ENCODE results near the gene C16orf54. TPM values are rescaled to one million over a fixed set of nuclear protein-coding genes. Genes with fewer than 3 reads are reported as not detected.
"Not testable (repeated sequence)": the region's sequence is repeated elsewhere in the genome, so short reads cannot be mapped to it uniquely, and the experiment has no call there.

The C16orf54 gene
- total and polyA plus RNA-seq, 2 donors (not counting 3 experiments of a cell fraction or from before 2014, with no cell fraction given), result not detected

- Histone ChIP-seq H4K20me1 (replicated peaks; ENCODE audit: control insufficient read depth, extremely low read depth, insufficient read depth, low read length) (no peaks in the 10 kb centered on the region), H3K9me3 (replicated peaks; ENCODE audit: control insufficient read depth, insufficient read depth, low read length) (no peaks in the 10 kb centered on the region), H2AFZ (ENCODE audit: low read depth, low read length) (no peak overlapping the region), H3K9ac (replicated peaks; ENCODE audit: extremely low read depth, insufficient read depth, low read length) (no peak overlapping the region), H3K4me2 (ENCODE audit: insufficient read depth, low read length) (no peak overlapping the region), H3K4me3 (replicated peaks in 1 of 3; ENCODE audit: insufficient read depth in 1 of 3, low read depth in 1 of 3, low read length in 3 of 3) (no peak overlapping the region), H3K4me1 (ENCODE audit: control insufficient read depth, extremely low read depth, insufficient read depth, low read length) (no peaks in the 10 kb centered on the region), H3K36me3 (ENCODE audit: control insufficient read depth in 2 of 2, extremely low read depth in 1 of 2, insufficient read depth in 2 of 2, low read length in 2 of 2) (no peaks in the 10 kb centered on the region), H3K27me3 (ENCODE audit: control insufficient read depth in 2 of 2, insufficient read depth in 2 of 2, low read length in 2 of 2) (no peaks in the 10 kb centered on the region), H3K79me2 (ENCODE audit: control insufficient read depth, insufficient read depth, low read length) (no peaks in the 10 kb centered on the region), H3K9me1 (replicated peaks; ENCODE audit: control insufficient read depth, extremely low read depth, insufficient read depth, low read length) (no peaks in the 10 kb centered on the region), H3K27ac (ENCODE audit: insufficient read depth, low read depth, low read length) (no peak overlapping the region)
- POLR2A ChIA-PET, result no interaction called here
- DNase-seq (ENCODE audit: low read depth, low spot score) (no peak), FAIRE-seq (no peak)
- BruUV-seq (replicated peaks), result no TSS peak
- CTCF ChIA-PET, result interaction anchor here (0.6 to 1.5 kb wide), 4 partner anchors 20 to 95 kb away, joined by 3 to 5 read pairs (median 4); no protein-coding TSS in a partner anchor
- dilution Hi-C loops (cut with MboI; ENCODE audit: extremely low pct_ligation_motif_present, low sequenced_read_pairs), result no loop called here
- intact Hi-C loops (cut with micrococcal nuclease), result no loop called here
- TF ChIP-seq JUN (IDR thresholded peaks at IDR 0.05; ENCODE audit: borderline replicate concordance, insufficient read depth, insufficient read length, low read depth) (no peak), GATA2 (IDR thresholded peaks at IDR 0.05; ENCODE audit: insufficient read depth, insufficient read length, low read depth, low read length) (no peak), MAX (IDR thresholded peaks at IDR 0.05; ENCODE audit: insufficient read depth, insufficient read length) (no peak), POLR2AphosphoS5 (IDR thresholded peaks at IDR 0.05; ENCODE audit: insufficient read depth, low read depth, low read length) (no peak), FOS (IDR thresholded peaks at IDR 0.05; ENCODE audit: borderline replicate concordance, insufficient read depth, low read length) (no peak), CTCF (IDR thresholded peaks at IDR 0.05; ENCODE audit: extremely low read depth in 1 of 2, insufficient read depth in 1 of 2, low read depth in 1 of 2, low read length in 2 of 2) (no peak)
Measured at GRCh38 chr16:29753516-29753915, 7.7 kb upstream of the C16orf54 start.

GRCh38 chr16:29748760-29749149, 3.0 kb upstream of the C16orf54 start:
- H3K9me3 ChIP-seq (replicated peaks; ENCODE audit: control insufficient read depth, insufficient read depth, low read length); H3K4me3 ChIP-seq (replicated peaks in 1 of 3; ENCODE audit: insufficient read depth in 1 of 3, low read depth in 1 of 3, low read length in 3 of 3); H2AFZ ChIP-seq (ENCODE audit: low read depth, low read length); H3K4me2 ChIP-seq (ENCODE audit: insufficient read depth, low read length); H3K27me3 ChIP-seq (ENCODE audit: control insufficient read depth in 2 of 2, insufficient read depth in 2 of 2, low read length in 2 of 2); H3K36me3 ChIP-seq (ENCODE audit: control insufficient read depth in 2 of 2, extremely low read depth in 1 of 2, insufficient read depth in 2 of 2, low read length in 2 of 2); H3K4me1 ChIP-seq (ENCODE audit: control insufficient read depth, extremely low read depth, insufficient read depth, low read length); H3K9ac ChIP-seq (replicated peaks; ENCODE audit: extremely low read depth, insufficient read depth, low read length); dilution Hi-C loops (cut with MboI; ENCODE audit: extremely low pct_ligation_motif_present, low sequenced_read_pairs); FAIRE-seq; DNase-seq (ENCODE audit: low read depth, low spot score); BruUV-seq (replicated peaks); H3K27ac ChIP-seq (ENCODE audit: insufficient read depth, low read depth, low read length); H4K20me1 ChIP-seq (replicated peaks; ENCODE audit: control insufficient read depth, extremely low read depth, insufficient read depth, low read length); POLR2A ChIA-PET; H3K9me1 ChIP-seq (replicated peaks; ENCODE audit: control insufficient read depth, extremely low read depth, insufficient read depth, low read length); intact Hi-C loops (cut with micrococcal nuclease); H3K79me2 ChIP-seq (ENCODE audit: control insufficient read depth, insufficient read depth, low read length): not testable (repeated sequence)
- CTCF ChIA-PET, result interaction anchor here (0.8 to 3.0 kb wide), 3 partner anchors 10 to 36 kb away, joined by 3 to 9 read pairs (median 3); no protein-coding TSS in a partner anchor
